ENCODE measurements around the gene CAPNS2. TPM values are rescaled to one million over a fixed set of nuclear protein-coding genes. Genes with fewer than 3 reads are reported as not detected.
"Not testable (repeated sequence)": the region's sequence is repeated elsewhere in the genome, so short reads cannot be mapped to it uniquely, and the experiment has no call there.

CAPNS2 gene
- total and polyA plus RNA-seq, 11 donors: 0.72 TPM; not detected in 10

GRCh38 chr16:55605754-55606336 lies 39.4 kb downstream of the CAPNS2 start:
- no peak overlapping the region for H3K27ac ChIP-seq
- no peak overlapping the region for H3K4me3 ChIP-seq
- TF ChIP-seq POLR2A (IDR thresholded peaks at IDR 0.05): no peak
- no peak for TF ChIP-seq CTCF (IDR thresholded peaks at IDR 0.05)
- ATAC-seq (no peak), DNase-seq (no peak)
- no peaks in the 10 kb centered on the region for H3K36me3 ChIP-seq
- no peaks in the 10 kb centered on the region for H3K4me1 ChIP-seq
- 61 to 69% (median 67%) methylated on average over 4 of the region's 4 CpGs for WGBS, 4 donors
- intact Hi-C loops (cut with DNase I): no loop called here
- peaks cover 0 to 4% (median 0%) of the 10 kb centered on the region in 12 donors for H3K9me3 ChIP-seq
- H3K27me3 ChIP-seq: no peaks in the 10 kb centered on the region

- Histone ChIP-seq H3K4me1 (no peaks in the 10 kb centered on the region), H3K27ac (no peak overlapping the region), H3K27me3 (peaks cover 0 to 15% (median 0%) of the 10 kb centered on the region in 9 donors), H3K36me3 (no peaks in the 10 kb centered on the region), H3K4me3 (no peak overlapping the region), H3K9me3 (peaks cover 0 to 2% (median 0%) of the 10 kb centered on the region in 12 donors)
- DNase-seq (no peak), ATAC-seq (no peak)
- TF ChIP-seq CTCF (IDR thresholded peaks at IDR 0.05) (no peak), POLR2A (IDR thresholded peaks at IDR 0.05) (no peak)
- intact Hi-C loops (cut with DNase I): no loop called here
- 46 to 57% (median 51%) methylated on average over 6 of the region's 6 CpGs for WGBS, 4 donors
Observed at GRCh38 chr16:55613613-55614335, 47.3 kb downstream of the CAPNS2 start.

GRCh38 chr16:55615071-55615470 lies 48.6 kb downstream of the CAPNS2 start:
- WGBS, 4 donors: 76 to 91% (median 84%) methylated on average over 3 of the region's 3 CpGs
- Histone ChIP-seq H3K4me3 (no peak overlapping the region), H3K36me3 (no peaks in the 10 kb centered on the region), H3K4me1 (no peaks in the 10 kb centered on the region), H3K27me3 (peaks cover 0 to 15% (median 0%) of the 10 kb centered on the region in 9 donors), H3K9me3 (no peaks in the 10 kb centered on the region), H3K27ac (no peak overlapping the region)
- no peak for TF ChIP-seq POLR2A (IDR thresholded peaks at IDR 0.05)
- intact Hi-C loops (cut with DNase I): no loop called here
- no peak for DNase-seq
- ATAC-seq: no peak

- H3K4me3 ChIP-seq; DNase-seq; H3K4me1 ChIP-seq; intact Hi-C loops (cut with DNase I); ATAC-seq; H3K27ac ChIP-seq; H3K9me3 ChIP-seq; H3K36me3 ChIP-seq: not testable (repeated sequence)
- H3K27me3 ChIP-seq: peaks cover 0 to 15% (median 0%) of the 10 kb centered on the region in 9 donors
- WGBS, 4 donors: 78 to 90% (median 86%) methylated on average over 3 to 11 of the region's 11 CpGs
Observed at GRCh38 chr16:55615670-55616069, 49.2 kb downstream of the CAPNS2 start.

Other genes starting within 250 kb of the CAPNS2 start
- gene IRX6, start 242.5 kb upstream of the CAPNS2 start, total RNA-seq: 10 to 100 TPM in 6 of 9 donors, 1 to 10 TPM in 2, under 1 TPM in 1; 0.96 to 48.4 (median 12.4) TPM
- 10 to 100 TPM in 1 of 2 donors, 1 to 10 TPM in 1; 3.0 to 20.5 TPM for gene IRX6, start 242.5 kb upstream of the CAPNS2 start, polyA plus RNA-seq
- gene MMP2, start 87.5 kb upstream of the CAPNS2 start, total RNA-seq: 100 to 1,000 TPM in 4 of 9 donors, 10 to 100 TPM in 5; 59.1 to 157 (median 77.2) TPM
- gene MMP2, start 87.5 kb upstream of the CAPNS2 start, polyA plus RNA-seq: 10 to 100 TPM; 22.5 to 77.1 TPM
- 10 to 100 TPM in 3 of 9 donors, 1 to 10 TPM in 6; 4.1 to 13.6 (median 7.6) TPM for gene LPCAT2, start 57.6 kb upstream of the CAPNS2 start, total RNA-seq
- gene LPCAT2, start 57.6 kb upstream of the CAPNS2 start, polyA plus RNA-seq: 1 to 10 TPM; 3.8 to 5.2 TPM
- under 1 TPM in 1 of 9 donors, not detected in 8; 0.18 TPM for gene SLC6A2, start 89.3 kb downstream of the CAPNS2 start, total RNA-seq
- not detected for gene SLC6A2, start 89.3 kb downstream of the CAPNS2 start, polyA plus RNA-seq

Data from heart left ventricle (tissue), 16 donors.